Spleen (tissue), 7 donors: Measurements from ENCODE around the gene SLC19A2.

ENCODE experiments used
- POLR2A ChIP-seq, 3 donors: fragments of 450-650 bp; IDR thresholded peaks; one replicate each; pipeline ENCODE4 v1.5.1; 2017; ENCODE audit warnings: antibody characterized with exemption in 3 of 3, mild to moderate bottlenecking in 1 of 3
- POLR2AphosphoS5 ChIP-seq, 3 donors: sonication (generic); formaldehyde crosslinking; IDR thresholded peaks; one replicate each; pipeline ENCODE4 v1.5.1; 2017; ENCODE audit warnings: antibody characterized with exemption in 3 of 3
- TF ChIP-seq, protein P1 (sequence below), 11 experiments: fragments of 200-600 bp in 7 of 11; fragments of 450-650 bp in 4 of 11; sonication (generic) in 4 of 11; IDR thresholded peaks in 8 of 11; conservative IDR thresholded peaks in 3 of 11; 1 replicate in 7 of 11; 2 replicates in 4 of 11; pipeline versions ENCODE4 v1.4.0 to v1.8.0; 2016 to 2021; ENCODE audit warnings: antibody characterized with exemption in 11 of 11, inconsistent platforms in 4 of 11, mild to moderate bottlenecking in 1 of 11
- donor health status: DM: no; HTN: no; CAD: no; lungs with moderate emphysema.
- donor health status: DM: no; HTN: no; CAD: no.
- donor health status: DM: no; HTN: no; CAD: no.

DNA sequence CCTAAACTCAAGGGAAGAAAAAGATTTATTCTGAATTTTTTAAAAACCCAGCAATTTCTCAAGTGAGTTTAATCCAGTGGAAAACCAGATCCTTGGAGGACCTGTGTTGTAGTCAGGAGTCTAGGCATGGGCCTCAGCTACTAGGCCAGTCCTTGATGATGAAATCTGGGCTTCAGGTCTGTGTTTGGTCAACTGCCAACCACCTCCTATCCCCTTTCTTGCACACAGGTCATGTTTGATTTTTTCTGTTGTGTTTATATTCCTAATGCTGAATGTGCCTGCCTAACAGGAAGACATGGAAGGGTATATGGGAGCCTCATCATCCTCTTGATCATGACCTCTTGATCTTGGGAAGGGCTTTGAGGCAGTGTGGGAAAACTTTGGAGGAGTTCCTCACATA, 38.2 kb upstream of the SLC19A2 start:
- TF ChIP-seq POLR2AphosphoS5 (IDR thresholded peaks at IDR 0.05) (no peak), POLR2A (IDR thresholded peaks at IDR 0.05) (no peak)
- TF ChIP-seq, protein P1, sequence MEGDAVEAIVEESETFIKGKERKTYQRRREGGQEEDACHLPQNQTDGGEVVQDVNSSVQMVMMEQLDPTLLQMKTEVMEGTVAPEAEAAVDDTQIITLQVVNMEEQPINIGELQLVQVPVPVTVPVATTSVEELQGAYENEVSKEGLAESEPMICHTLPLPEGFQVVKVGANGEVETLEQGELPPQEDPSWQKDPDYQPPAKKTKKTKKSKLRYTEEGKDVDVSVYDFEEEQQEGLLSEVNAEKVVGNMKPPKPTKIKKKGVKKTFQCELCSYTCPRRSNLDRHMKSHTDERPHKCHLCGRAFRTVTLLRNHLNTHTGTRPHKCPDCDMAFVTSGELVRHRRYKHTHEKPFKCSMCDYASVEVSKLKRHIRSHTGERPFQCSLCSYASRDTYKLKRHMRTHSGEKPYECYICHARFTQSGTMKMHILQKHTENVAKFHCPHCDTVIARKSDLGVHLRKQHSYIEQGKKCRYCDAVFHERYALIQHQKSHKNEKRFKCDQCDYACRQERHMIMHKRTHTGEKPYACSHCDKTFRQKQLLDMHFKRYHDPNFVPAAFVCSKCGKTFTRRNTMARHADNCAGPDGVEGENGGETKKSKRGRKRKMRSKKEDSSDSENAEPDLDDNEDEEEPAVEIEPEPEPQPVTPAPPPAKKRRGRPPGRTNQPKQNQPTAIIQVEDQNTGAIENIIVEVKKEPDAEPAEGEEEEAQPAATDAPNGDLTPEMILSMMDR (IDR thresholded peaks at IDR 0.05 in 8 of 11, conservative IDR thresholded peaks at IDR 0.05 in 3 of 11) = no peak
